Lower lobe of right lung (tissue), 2 donors: ENCODE data around the gene POLR3C. TPM values are rescaled to one million over a fixed set of nuclear protein-coding genes. Genes with fewer than 3 reads are reported as not detected.

ENCODE experiments used
- ATAC-seq, 2 donors: fragments of 200-7000 bp; cut with Tn5 transposase; one replicate each; pipeline ENCODE4 v1.9.1; 2020 to 2022; ENCODE audit warnings: mild to moderate bottlenecking in 2 of 2, moderate library complexity in 2 of 2
- DNase-seq: peaks from one replicate; pipeline ENCODE4 v3.0.0-alpha.2; 2020
- H3K27ac ChIP-seq: fragments of 200-600 bp; one replicate; pipeline ENCODE4 v1.8.0; 2022
- H3K27me3 ChIP-seq: fragments of 200-600 bp; one replicate; pipeline ENCODE4 v1.8.0; 2022; ENCODE audit warnings: low read depth
- H3K36me3 ChIP-seq: fragments of 200-600 bp; one replicate; pipeline ENCODE4 v1.8.0; 2022; ENCODE audit warnings: mild to moderate bottlenecking
- H3K4me1 ChIP-seq: fragments of 200-600 bp; one replicate; pipeline ENCODE4 v1.8.0; 2022
- H3K4me3 ChIP-seq: fragments of 200-600 bp; one replicate; pipeline ENCODE4 v1.8.0; 2022; ENCODE audit warnings: mild to moderate bottlenecking
- H3K9me3 ChIP-seq: fragments of 200-600 bp; one replicate; pipeline ENCODE4 v1.8.0; 2022
- intact Hi-C: fragments of 100-400 bp; cut with DNase I; formaldehyde crosslinking; loops from one replicate; pipeline ENCODE4 v1.11.0; 2022
- total RNA-seq: library from RNA; stranded (reverse); fragmentation: NEBNext Ultra II Directional; extraction: Animal tissue kit (Norgen Biotek cat#: 25700); gene quantifications from one replicate; pipeline ENCODE4 v1.2.1, GENCODE V29; 2021
- TF ChIP-seq, protein P1 (sequence below): fragments of 200-600 bp; IDR thresholded peaks from one replicate; pipeline ENCODE4 v1.8.0; 2022; ENCODE audit warnings: antibody characterized with exemption, mild to moderate bottlenecking
- donor health status: DM: no; HTN: yes; CAD: no; lungs with severe emphysema.

The POLR3C gene
- total RNA-seq, 1 donor from 2014 or later = 26.3 TPM

DNA sequence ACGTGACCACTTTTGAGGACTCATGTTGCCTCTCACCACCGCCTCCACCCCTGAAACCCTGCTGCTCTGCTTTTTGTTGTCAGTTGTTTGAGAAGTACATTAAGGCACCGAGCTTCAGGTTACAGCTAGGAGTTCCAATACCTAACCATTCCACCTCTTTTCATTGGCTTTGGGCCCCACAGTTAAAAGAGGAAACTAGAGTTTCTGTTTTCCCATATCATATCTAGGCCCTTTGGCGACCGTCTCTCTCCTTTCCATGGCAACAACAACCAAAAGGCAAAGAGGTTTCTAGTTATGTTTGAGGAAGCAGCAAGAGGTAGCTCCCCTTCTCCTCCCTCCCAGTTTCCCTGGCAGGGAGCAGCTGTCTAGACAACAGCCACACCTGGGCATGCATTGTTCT, 55.8 kb downstream of the POLR3C start:
- H3K4me3 ChIP-seq = no peak overlapping the region
- DNase-seq (no peak), ATAC-seq (no peak)
- TF ChIP-seq, protein P1, sequence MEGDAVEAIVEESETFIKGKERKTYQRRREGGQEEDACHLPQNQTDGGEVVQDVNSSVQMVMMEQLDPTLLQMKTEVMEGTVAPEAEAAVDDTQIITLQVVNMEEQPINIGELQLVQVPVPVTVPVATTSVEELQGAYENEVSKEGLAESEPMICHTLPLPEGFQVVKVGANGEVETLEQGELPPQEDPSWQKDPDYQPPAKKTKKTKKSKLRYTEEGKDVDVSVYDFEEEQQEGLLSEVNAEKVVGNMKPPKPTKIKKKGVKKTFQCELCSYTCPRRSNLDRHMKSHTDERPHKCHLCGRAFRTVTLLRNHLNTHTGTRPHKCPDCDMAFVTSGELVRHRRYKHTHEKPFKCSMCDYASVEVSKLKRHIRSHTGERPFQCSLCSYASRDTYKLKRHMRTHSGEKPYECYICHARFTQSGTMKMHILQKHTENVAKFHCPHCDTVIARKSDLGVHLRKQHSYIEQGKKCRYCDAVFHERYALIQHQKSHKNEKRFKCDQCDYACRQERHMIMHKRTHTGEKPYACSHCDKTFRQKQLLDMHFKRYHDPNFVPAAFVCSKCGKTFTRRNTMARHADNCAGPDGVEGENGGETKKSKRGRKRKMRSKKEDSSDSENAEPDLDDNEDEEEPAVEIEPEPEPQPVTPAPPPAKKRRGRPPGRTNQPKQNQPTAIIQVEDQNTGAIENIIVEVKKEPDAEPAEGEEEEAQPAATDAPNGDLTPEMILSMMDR = no peak
- H3K27ac ChIP-seq = no peak overlapping the region
- intact Hi-C loops = no loop called here
- no peaks in the 10 kb centered on the region for H3K9me3 ChIP-seq
- no peaks in the 10 kb centered on the region for H3K36me3 ChIP-seq
- H3K27me3 ChIP-seq = peaks cover 2% of the 10 kb centered on the region
- no peaks in the 10 kb centered on the region for H3K4me1 ChIP-seq

DNA sequence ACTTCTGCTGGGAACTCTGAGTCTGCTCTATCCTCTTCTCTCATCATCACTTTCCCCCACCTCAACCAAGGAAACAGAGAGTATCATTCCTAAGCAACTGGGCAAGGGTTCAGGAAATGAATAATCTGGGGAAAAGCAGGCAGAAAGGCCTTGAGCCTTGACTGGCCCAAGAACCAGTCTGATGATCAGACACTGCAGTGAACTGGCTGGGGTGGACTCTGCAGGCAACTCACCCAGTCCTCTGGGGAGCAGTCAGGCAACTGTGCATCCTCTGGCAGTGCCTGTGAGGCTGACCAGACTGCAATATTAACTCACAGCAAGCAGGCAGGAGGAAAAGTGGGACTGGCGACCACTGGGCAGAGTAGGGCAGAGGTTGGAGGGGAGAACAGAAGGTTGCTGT, 60.7 kb downstream of the POLR3C start:
- Histone ChIP-seq H3K4me1 (peaks cover 9% of the 10 kb centered on the region), H3K27ac (no peak overlapping the region), H3K27me3 (peaks cover 4% of the 10 kb centered on the region), H3K36me3 (no peaks in the 10 kb centered on the region), H3K4me3 (no peak overlapping the region), H3K9me3 (no peaks in the 10 kb centered on the region)
- TF ChIP-seq, protein P1 = no peak
- intact Hi-C loops = no loop called here
- no peak for DNase-seq
- ATAC-seq = no peak

DNA sequence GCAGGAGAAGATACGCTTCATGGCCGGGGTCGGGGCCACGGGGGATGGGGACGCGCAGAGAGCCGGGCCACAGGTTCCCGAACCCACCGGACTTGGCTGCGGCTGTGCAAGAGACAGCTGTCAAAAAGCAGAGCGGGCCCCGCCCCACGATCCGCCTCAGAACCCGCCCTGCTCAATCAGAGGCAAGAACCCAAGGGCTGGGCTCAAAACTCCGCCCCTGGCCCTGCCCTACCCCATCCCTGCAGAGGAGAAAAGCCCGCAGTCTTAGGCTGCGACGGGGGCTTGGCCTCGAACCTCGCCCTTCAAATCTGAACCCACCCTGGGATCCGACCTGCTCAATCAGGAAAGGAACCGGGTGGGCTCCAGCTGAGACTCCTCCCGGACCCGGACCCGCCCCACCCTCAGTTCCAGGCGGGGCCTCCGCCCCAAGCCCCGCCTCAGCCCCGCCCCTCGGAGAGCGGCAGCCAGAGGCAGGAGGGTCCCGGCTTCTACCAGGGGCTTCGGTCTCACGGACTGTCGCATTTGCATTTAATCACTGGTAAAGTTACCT, 61.8 kb downstream of the POLR3C start, which contains the start of gene ANKRD35:
ANKRD35 (minus strand) TSS at position 129 of the 550 bp plus-strand sequence; CDS start at position 21, 108 bp downstream.
- intact Hi-C loops = no loop called here
- Histone ChIP-seq H3K36me3 (no peaks in the 10 kb centered on the region), H3K9me3 (no peaks in the 10 kb centered on the region), H3K4me1 (peaks cover 18% of the 10 kb centered on the region), H3K4me3 (peak within 1 kb of the TSS; percentile 80), H3K27me3 (peaks cover 4% of the 10 kb centered on the region), H3K27ac (no peak within 1 kb of the TSS)
- ATAC-seq (peak; percentile 95 to 98), DNase-seq (peak; percentile 94)
- TF ChIP-seq, protein P1 = no peak

DNA sequence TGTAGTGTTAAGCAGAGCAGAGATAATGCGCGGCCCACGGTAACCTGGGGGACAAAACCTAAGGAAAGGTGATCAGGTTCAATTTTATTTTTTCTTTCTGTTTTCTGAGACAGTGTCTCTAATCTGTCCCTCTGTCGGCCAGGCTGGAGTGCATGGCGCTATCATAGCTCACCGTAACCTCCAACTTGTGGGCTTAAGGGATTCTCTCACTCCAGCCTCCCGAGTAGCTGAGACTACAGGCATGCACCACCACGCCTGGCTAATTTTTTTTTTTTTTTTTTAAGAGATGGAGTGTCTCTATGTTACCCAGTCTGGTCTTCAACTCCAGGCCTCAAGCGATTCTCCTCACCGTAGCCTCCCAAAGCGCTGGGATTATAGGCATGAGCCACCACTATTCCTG, 62.4 kb downstream of the POLR3C start:
- Histone ChIP-seq H3K4me1 (peaks cover 24% of the 10 kb centered on the region), H3K36me3 (no peaks in the 10 kb centered on the region), H3K9me3 (no peaks in the 10 kb centered on the region), H3K27ac (no peak overlapping the region), H3K27me3 (peaks cover 4% of the 10 kb centered on the region), H3K4me3 (peak overlapping the region; percentile 80)
- TF ChIP-seq, protein P1 = no peak
- ATAC-seq (no peak), DNase-seq (no peak)
- intact Hi-C loops = no loop called here

DNA sequence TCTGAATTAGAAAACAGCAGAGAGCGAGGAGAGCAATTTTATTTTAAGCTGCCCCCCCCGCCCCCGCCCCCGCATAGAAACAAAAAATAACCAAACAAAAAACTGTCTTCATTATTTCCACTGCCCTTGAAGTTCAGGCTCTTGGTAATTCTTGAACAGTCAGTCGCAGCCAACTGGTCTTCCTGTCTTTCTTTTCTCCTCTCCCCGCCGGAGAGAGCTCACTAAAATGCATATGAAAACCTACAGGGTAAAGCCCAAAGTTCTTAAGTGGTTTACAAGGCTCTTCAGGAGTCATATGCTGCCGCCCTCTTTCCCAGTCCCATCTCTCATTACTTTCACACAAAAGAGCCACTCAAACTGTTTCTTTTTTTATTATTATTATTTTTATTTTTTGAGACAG, 62.8 kb downstream of the POLR3C start:
- DNase-seq (no peak), ATAC-seq (no peak)
- H3K4me3 ChIP-seq = no peak overlapping the region
- H3K4me1 ChIP-seq = peaks cover 28% of the 10 kb centered on the region
- H3K27ac ChIP-seq = no peak overlapping the region
- no peaks in the 10 kb centered on the region for H3K9me3 ChIP-seq
- intact Hi-C loops = no loop called here
- H3K36me3 ChIP-seq = no peaks in the 10 kb centered on the region
- peaks cover 4% of the 10 kb centered on the region for H3K27me3 ChIP-seq
- TF ChIP-seq, protein P1 = no peak
